ENCODE data around the gene CUL7. TPM values are rescaled to one million over a fixed set of nuclear protein-coding genes. Genes with fewer than 3 reads are reported as not detected.
"Not testable (repeated sequence)": the region's sequence is repeated elsewhere in the genome, so short reads cannot be mapped to it uniquely, and the experiment has no call there.

Gene CUL7
- total RNA-seq, 1 experiment from 2014 or later, result 18.6 TPM

DNA sequence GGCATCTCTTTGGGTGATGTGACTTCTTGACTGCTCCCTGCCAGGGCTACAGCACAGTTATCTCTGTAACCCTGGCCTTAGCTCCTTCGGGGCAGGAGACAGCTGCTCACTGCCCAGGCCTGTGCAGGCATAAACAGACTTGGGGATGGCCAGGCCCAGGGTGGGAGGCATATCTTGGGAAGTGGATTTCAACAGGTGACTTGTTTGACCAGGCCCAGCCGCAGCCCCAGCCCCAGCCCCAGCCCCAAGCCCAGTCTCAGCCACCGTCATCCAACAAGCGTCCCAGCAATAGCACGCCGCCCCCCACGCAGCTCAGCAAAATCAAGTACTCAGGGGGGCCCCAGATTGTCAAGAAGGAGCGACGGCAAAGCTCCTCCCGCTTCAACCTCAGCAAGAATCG lies 47.4 kb downstream of the CUL7 start:
- BruUV-seq (replicated peaks), result no TSS peak
- H3K4me3 ChIP-seq (ENCODE audit: low read length), result no peak overlapping the region
- H2AFZ ChIP-seq (ENCODE audit: low read length), result no peak overlapping the region
- no peak overlapping the region for H3K4me2 ChIP-seq (ENCODE audit: low read length)
- no peak overlapping the region for H3K9ac ChIP-seq (ENCODE audit: low read length)
- H3F3A ChIP-seq (ENCODE audit: low read length, unreplicated experiment), result no peaks in the 10 kb centered on the region
- intact Hi-C loops (cut with micrococcal nuclease), result loop anchor here (5.0 kb wide), 1 partner anchor 136 kb away; no protein-coding TSS in a partner anchor
- H3K79me2 ChIP-seq (ENCODE audit: low read length), result no peaks in the 10 kb centered on the region
- no peaks in the 10 kb centered on the region for H4K20me1 ChIP-seq (ENCODE audit: low read length)
- no peaks in the 10 kb centered on the region for H3K9me3 ChIP-seq (ENCODE audit: low read length)
- TF ChIP-seq, protein P1, sequence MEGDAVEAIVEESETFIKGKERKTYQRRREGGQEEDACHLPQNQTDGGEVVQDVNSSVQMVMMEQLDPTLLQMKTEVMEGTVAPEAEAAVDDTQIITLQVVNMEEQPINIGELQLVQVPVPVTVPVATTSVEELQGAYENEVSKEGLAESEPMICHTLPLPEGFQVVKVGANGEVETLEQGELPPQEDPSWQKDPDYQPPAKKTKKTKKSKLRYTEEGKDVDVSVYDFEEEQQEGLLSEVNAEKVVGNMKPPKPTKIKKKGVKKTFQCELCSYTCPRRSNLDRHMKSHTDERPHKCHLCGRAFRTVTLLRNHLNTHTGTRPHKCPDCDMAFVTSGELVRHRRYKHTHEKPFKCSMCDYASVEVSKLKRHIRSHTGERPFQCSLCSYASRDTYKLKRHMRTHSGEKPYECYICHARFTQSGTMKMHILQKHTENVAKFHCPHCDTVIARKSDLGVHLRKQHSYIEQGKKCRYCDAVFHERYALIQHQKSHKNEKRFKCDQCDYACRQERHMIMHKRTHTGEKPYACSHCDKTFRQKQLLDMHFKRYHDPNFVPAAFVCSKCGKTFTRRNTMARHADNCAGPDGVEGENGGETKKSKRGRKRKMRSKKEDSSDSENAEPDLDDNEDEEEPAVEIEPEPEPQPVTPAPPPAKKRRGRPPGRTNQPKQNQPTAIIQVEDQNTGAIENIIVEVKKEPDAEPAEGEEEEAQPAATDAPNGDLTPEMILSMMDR (conservative IDR thresholded peaks at IDR 0.05; ENCODE audit: low read depth, low read length), result no peak
- TF ChIP-seq EZH2 (IDR thresholded peaks at IDR 0.05; ENCODE audit: low read length, unreplicated experiment) (no peak), EZH2phosphoT487 (IDR thresholded peaks at IDR 0.05; ENCODE audit: borderline replicate concordance, low read length) (no peak)
- H3K27me3 ChIP-seq (ENCODE audit: low read length), result no peaks in the 10 kb centered on the region
- DNase-seq (no peak), ATAC-seq (no peak)
- H3K27ac ChIP-seq (ENCODE audit: low read length), result no peak overlapping the region
- CTCF ChIA-PET, result no interaction called here
- POLR2A ChIA-PET (ENCODE audit: unreplicated experiment), result no interaction called here
- no peaks in the 10 kb centered on the region for H3K9me2 ChIP-seq (replicated peaks; ENCODE audit: low read length)
- H3K36me3 ChIP-seq (ENCODE audit: low read depth, low read length), result peaks cover 19% of the 10 kb centered on the region
- no peaks in the 10 kb centered on the region for H3K4me1 ChIP-seq (ENCODE audit: insufficient read depth, low read length)

DNA sequence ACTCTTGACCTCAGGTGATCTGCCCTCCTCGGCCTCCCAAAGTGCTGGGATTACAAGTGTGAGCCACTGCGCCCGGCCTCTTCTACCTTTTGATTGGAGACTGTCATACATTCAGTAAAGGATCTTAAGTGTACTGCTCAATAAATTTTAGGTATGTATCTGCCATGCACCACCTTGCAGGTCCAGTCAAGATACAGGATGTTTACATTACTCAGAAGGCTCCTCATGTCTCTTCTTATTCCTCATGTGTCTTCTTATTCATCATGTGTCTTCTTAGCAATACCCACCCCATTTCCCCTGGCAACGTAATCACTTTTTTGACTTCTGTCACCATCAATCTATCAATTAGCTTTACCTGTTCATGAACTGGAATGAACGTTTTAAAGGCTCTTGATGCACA lies 47.8 kb downstream of the CUL7 start:
- BruUV-seq (replicated peaks), result no TSS peak
- Histone ChIP-seq H4K20me1 (ENCODE audit: low read length) (no peaks in the 10 kb centered on the region), H3K36me3 (ENCODE audit: low read depth, low read length) (peaks cover 15% of the 10 kb centered on the region), H3K27ac (ENCODE audit: low read length) (no peak overlapping the region), H3K9me3 (ENCODE audit: low read length) (no peaks in the 10 kb centered on the region), H3K79me2 (ENCODE audit: low read length) (no peaks in the 10 kb centered on the region), H3K9ac (ENCODE audit: low read length) (no peak overlapping the region), H3K27me3 (ENCODE audit: low read length) (no peaks in the 10 kb centered on the region), H3F3A (ENCODE audit: low read length, unreplicated experiment) (no peaks in the 10 kb centered on the region), H3K9me2 (replicated peaks; ENCODE audit: low read length) (no peaks in the 10 kb centered on the region), H3K4me3 (ENCODE audit: low read length) (no peak overlapping the region), H2AFZ (ENCODE audit: low read length) (no peak overlapping the region), H3K4me1 (ENCODE audit: insufficient read depth, low read length) (no peaks in the 10 kb centered on the region), H3K4me2 (ENCODE audit: low read length) (no peak overlapping the region)
- intact Hi-C loops (cut with micrococcal nuclease), result loop anchor here (5.0 kb wide), 1 partner anchor 136 kb away; no protein-coding TSS in a partner anchor
- ChIA-PET POLR2A (ENCODE audit: unreplicated experiment) (no interaction called here), CTCF (no interaction called here)
- TF ChIP-seq EZH2phosphoT487 (IDR thresholded peaks at IDR 0.05; ENCODE audit: borderline replicate concordance, low read length) (no peak), EZH2 (IDR thresholded peaks at IDR 0.05; ENCODE audit: low read length, unreplicated experiment) (no peak)
- TF ChIP-seq, protein P1 (conservative IDR thresholded peaks at IDR 0.05; ENCODE audit: low read depth, low read length), result no peak
- ATAC-seq (no peak), DNase-seq (no peak)

DNA sequence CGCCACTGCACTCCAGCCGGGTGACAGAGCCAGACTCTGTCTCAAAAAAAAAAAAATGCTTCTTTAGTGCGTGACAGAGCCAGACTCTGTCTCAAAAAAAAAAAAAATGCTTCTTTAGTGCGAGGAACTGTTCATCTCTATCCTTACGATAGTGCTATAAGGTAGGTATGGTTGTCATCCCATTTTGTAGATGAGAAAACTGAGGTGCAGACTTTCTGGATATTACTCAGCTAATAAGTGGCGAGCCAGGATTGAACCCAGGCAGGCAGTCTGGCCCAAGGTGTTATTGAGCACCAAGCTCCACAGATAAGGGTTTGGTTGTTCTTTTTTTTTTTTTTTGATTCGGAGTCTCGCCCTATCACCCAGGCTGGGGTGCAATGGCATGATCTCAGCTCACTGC lies 51.8 kb downstream of the CUL7 start:
- DNase-seq (no peak), ATAC-seq (no peak)
- no peak overlapping the region for H3K4me2 ChIP-seq (ENCODE audit: low read length)
- no peaks in the 10 kb centered on the region for H3K27me3 ChIP-seq (ENCODE audit: low read length)
- H3K9ac ChIP-seq (ENCODE audit: low read length), result no peak overlapping the region
- no peaks in the 10 kb centered on the region for H3K79me2 ChIP-seq (ENCODE audit: low read length)
- no peaks in the 10 kb centered on the region for H3K9me3 ChIP-seq (ENCODE audit: low read length)
- H3K36me3 ChIP-seq (ENCODE audit: low read depth, low read length), result peaks cover 5% of the 10 kb centered on the region; the same call in 1 of the 2 replicates
- H3K4me3 ChIP-seq (ENCODE audit: low read length), result no peak overlapping the region
- POLR2A ChIA-PET (ENCODE audit: unreplicated experiment), result no interaction called here
- H3K4me1 ChIP-seq (ENCODE audit: insufficient read depth, low read length), result no peaks in the 10 kb centered on the region
- H2AFZ ChIP-seq (ENCODE audit: low read length), result no peak overlapping the region
- TF ChIP-seq EZH2 (IDR thresholded peaks at IDR 0.05; ENCODE audit: low read length, unreplicated experiment) (no peak), EZH2phosphoT487 (IDR thresholded peaks at IDR 0.05; ENCODE audit: borderline replicate concordance, low read length) (no peak)
- TF ChIP-seq, protein P1 (conservative IDR thresholded peaks at IDR 0.05; ENCODE audit: low read depth, low read length), result no peak
- no peaks in the 10 kb centered on the region for H3F3A ChIP-seq (ENCODE audit: low read length, unreplicated experiment)
- no peaks in the 10 kb centered on the region for H3K9me2 ChIP-seq (replicated peaks; ENCODE audit: low read length)
- CTCF ChIA-PET, result no interaction called here
- H4K20me1 ChIP-seq (ENCODE audit: low read length), result no peaks in the 10 kb centered on the region
- BruUV-seq (replicated peaks), result no TSS peak
- no peak overlapping the region for H3K27ac ChIP-seq (ENCODE audit: low read length)
- intact Hi-C loops (cut with micrococcal nuclease), result no loop called here

DNA sequence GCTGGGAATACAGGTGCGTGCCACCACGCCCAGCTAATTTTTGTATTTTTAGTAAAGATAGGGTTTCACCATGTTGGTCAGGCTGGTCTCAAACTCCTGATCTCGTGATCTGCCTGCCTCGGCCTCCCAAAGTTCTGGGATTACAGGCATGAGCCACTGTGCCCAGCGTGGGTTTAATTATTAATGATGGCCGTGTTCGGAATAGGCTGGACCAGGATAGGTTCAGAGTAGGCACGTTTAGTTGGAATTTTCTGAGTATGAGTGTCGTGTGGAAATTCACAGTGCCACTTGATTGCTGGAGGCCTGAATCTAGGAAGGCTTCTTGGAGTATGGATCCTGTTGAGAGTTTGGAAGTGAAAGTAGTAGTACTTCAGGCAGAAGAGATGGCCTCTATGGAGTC lies 55.4 kb downstream of the CUL7 start:
- H3K27me3 ChIP-seq (ENCODE audit: low read length); H3K79me2 ChIP-seq (ENCODE audit: low read length); H3K9me3 ChIP-seq (ENCODE audit: low read length); H3K9ac ChIP-seq (ENCODE audit: low read length); H3K36me3 ChIP-seq (ENCODE audit: low read depth, low read length); H3K4me2 ChIP-seq (ENCODE audit: low read length); H4K20me1 ChIP-seq (ENCODE audit: low read length); BruUV-seq (replicated peaks); CTCF ChIA-PET; H3F3A ChIP-seq (ENCODE audit: low read length, unreplicated experiment); H3K27ac ChIP-seq (ENCODE audit: low read length); H3K9me2 ChIP-seq (replicated peaks; ENCODE audit: low read length); H2AFZ ChIP-seq (ENCODE audit: low read length); intact Hi-C loops (cut with micrococcal nuclease); DNase-seq; H3K4me3 ChIP-seq (ENCODE audit: low read length); H3K4me1 ChIP-seq (ENCODE audit: insufficient read depth, low read length); ATAC-seq: not testable (repeated sequence)
- POLR2A ChIA-PET (ENCODE audit: unreplicated experiment), result interaction anchor here (0.7 kb wide), 1 partner anchor 262 kb away, joined by 3 read pairs; no protein-coding TSS in a partner anchor
